Nephron progenitor cell (in vitro differentiated cells): ENCODE data around the gene ALDH3B1.

Experiments
- DNase-seq: peaks from one replicate; pipeline ENCODE4 v3.0.0; 2021
- H3K27ac Mint-ChIP-seq: 2 replicates; pipeline ENCODE4 v1.8.0; 2021; ENCODE audit warnings: mild to moderate bottlenecking, moderate library complexity, mixed read lengths
- H3K27me3 Mint-ChIP-seq: 2 replicates; pipeline ENCODE4 v1.8.0; 2021; ENCODE audit warnings: mild to moderate bottlenecking, low read depth, mixed read lengths; ENCODE audit not compliant: poor library complexity
- H3K36me3 Mint-ChIP-seq: 2 replicates; pipeline ENCODE4 v1.8.0; 2021; ENCODE audit warnings: low read depth, mixed read lengths
- H3K4me1 Mint-ChIP-seq: 2 replicates; pipeline ENCODE4 v1.8.0; 2021; ENCODE audit warnings: mixed read lengths
- H3K4me3 Mint-ChIP-seq: 2 replicates; pipeline ENCODE4 v1.8.0; 2021; ENCODE audit warnings: mild to moderate bottlenecking, moderate library complexity, mixed read lengths
- H3K9me3 Mint-ChIP-seq: 2 replicates; pipeline ENCODE4 v1.8.0; 2021; ENCODE audit warnings: mild to moderate bottlenecking, moderate library complexity, mixed read lengths
- TF ChIP-seq, protein P1 (sequence below): fragments of 200-600 bp; sonication (generic); IDR thresholded peaks from 2 replicates; pipeline ENCODE4 v1.5.0; 2021; ENCODE audit warnings: antibody characterized with exemption

The ALDH3B1 gene

GRCh38 chr11:68019486-68019885 is 9.4 kb downstream of the ALDH3B1 start:
- TF ChIP-seq, protein P1, sequence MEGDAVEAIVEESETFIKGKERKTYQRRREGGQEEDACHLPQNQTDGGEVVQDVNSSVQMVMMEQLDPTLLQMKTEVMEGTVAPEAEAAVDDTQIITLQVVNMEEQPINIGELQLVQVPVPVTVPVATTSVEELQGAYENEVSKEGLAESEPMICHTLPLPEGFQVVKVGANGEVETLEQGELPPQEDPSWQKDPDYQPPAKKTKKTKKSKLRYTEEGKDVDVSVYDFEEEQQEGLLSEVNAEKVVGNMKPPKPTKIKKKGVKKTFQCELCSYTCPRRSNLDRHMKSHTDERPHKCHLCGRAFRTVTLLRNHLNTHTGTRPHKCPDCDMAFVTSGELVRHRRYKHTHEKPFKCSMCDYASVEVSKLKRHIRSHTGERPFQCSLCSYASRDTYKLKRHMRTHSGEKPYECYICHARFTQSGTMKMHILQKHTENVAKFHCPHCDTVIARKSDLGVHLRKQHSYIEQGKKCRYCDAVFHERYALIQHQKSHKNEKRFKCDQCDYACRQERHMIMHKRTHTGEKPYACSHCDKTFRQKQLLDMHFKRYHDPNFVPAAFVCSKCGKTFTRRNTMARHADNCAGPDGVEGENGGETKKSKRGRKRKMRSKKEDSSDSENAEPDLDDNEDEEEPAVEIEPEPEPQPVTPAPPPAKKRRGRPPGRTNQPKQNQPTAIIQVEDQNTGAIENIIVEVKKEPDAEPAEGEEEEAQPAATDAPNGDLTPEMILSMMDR = no peak
- Mint-ChIP-seq H3K27me3 (peaks cover 4% of the 10 kb centered on the region), H3K9me3 (peaks cover 7% of the 10 kb centered on the region), H3K27ac (peak overlapping the region; percentile 54), H3K4me3 (no peak overlapping the region), H3K36me3 (peaks cover 8% of the 10 kb centered on the region), H3K4me1 (peaks cover 30% of the 10 kb centered on the region)
- no peak for DNase-seq

DNA sequence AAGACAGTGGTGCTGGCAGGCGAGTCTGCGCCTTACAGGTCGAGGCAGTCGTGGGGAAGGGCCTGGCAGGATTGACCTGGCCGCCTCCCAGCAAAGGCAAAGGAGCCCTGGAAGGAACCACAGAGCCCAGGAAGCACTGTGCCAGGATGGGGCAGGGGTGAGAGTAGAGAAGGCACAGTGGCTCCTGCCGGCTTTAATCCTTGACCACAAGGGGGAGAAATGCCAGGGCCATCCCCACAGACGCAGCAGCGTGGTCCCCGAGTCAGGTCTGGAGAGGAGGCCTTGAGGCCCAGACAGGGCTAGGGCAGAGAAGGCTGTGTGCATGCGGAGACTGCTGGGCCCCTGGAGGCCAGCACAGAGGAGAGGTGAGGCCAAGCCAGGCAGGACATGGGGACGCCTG is 10.4 kb downstream of the ALDH3B1 start:
- Mint-ChIP-seq H3K4me1 (peaks cover 30% of the 10 kb centered on the region), H3K36me3 (peaks cover 19% of the 10 kb centered on the region), H3K27ac (no peak overlapping the region), H3K27me3 (peaks cover 4% of the 10 kb centered on the region), H3K9me3 (peaks cover 16% of the 10 kb centered on the region), H3K4me3 (peak overlapping the region; percentile 21)
- TF ChIP-seq, protein P1 = peak; percentile 29
- DNase-seq = no peak

DNA sequence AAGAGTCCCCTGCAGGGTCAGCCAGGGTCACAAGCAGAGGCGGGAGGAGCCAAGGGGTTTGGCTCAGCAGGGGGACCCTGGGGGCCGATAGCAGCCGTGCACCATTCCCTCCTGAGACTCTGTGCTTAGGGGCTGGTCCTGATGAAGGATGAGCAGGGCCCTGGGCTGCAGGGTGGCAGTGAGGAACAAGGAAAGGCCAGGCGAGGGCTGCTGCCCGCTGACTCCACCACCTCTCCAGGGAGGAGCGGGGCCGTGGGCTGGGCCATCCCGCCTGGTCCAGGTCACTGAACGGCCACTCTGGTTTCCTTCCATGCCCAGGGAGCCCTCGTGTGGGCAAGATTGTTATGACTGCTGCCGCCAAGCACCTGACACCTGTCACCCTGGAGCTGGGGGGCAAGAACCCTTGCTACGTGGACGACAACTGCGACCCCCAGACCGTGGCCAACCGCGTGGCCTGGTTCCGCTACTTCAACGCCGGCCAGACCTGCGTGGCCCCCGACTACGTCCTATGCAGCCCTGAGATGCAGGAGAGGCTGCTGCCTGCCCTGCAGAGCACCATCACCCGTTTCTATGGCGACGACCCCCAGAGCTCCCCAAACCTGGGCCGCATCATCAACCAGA is 11.2 kb downstream of the ALDH3B1 start:
- Mint-ChIP-seq H3K9me3 (peaks cover 18% of the 10 kb centered on the region), H3K36me3 (peaks cover 26% of the 10 kb centered on the region), H3K27me3 (peaks cover 4% of the 10 kb centered on the region), H3K4me1 (peaks cover 30% of the 10 kb centered on the region), H3K4me3 (no peak overlapping the region), H3K27ac (no peak overlapping the region)
- no peak for DNase-seq
- TF ChIP-seq, protein P1 = peak; percentile 16

DNA sequence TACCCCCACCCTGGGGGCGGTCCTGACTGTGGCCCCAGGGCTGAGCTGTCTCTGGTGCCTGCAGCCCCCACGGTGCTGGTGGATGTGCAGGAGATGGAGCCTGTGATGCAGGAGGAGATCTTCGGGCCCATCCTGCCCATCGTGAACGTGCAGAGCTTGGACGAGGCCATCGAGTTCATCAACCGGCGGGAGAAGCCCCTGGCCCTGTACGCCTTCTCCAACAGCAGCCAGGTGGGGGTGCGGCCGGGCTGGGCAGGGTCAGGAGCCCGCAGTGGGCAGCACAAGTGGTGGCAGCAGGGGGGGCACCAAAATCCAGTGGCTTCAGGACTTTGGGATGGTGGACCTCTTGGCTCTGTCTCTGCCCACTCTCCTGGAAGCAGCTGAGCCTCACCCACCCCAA is 12.4 kb downstream of the ALDH3B1 start:
- Mint-ChIP-seq H3K4me3 (no peak overlapping the region), H3K9me3 (peaks cover 18% of the 10 kb centered on the region), H3K27ac (no peak overlapping the region), H3K36me3 (peaks cover 28% of the 10 kb centered on the region), H3K4me1 (peaks cover 23% of the 10 kb centered on the region), H3K27me3 (peaks cover 4% of the 10 kb centered on the region)
- no peak for DNase-seq
- TF ChIP-seq, protein P1 = no peak

DNA sequence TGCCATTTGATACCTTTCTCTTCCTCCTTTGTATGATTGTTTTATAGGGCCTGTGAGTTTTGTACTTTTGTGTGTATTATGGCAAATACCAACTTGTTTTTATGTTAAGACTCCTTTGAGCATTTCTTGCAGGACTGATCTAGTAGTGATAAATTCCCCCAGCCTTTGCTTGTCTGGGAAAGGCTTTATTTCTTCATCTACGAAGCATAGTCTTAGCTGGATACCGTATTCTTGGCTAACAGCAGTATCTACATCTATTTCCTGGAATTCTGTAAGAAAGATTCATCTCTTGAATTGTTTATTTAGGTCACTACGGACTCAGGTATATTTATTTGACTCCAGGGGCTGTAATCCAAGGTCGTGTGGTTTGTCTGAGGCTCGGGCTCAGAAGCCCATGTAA is 14.4 kb downstream of the ALDH3B1 start:
- Mint-ChIP-seq H3K4me1 (peaks cover 26% of the 10 kb centered on the region), H3K27me3 (peaks cover 6% of the 10 kb centered on the region), H3K36me3 (peaks cover 37% of the 10 kb centered on the region), H3K27ac (no peak overlapping the region), H3K4me3 (no peak overlapping the region), H3K9me3 (peaks cover 18% of the 10 kb centered on the region)
- DNase-seq = no peak
- TF ChIP-seq, protein P1 = no peak

DNA sequence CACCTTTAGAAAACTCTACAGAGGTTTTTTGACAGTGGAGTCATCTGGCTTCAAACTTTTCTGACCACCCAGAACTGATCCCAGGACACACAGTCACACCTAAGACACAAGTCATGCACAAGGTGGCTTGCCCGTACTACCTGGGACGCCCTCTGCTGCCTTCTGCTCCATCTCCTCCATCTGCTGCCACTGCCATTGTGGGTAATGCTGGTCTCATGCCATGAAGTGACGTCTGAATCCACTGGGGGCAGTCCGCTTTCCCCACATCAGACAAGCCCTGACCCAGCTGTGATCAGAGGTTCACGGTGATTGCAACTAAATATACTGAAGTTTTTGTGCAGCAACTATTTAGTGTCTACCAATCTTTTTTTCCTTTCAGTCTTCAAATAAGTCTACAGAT is 14.9 kb downstream of the ALDH3B1 start:
- Mint-ChIP-seq H3K27ac (no peak overlapping the region), H3K27me3 (peaks cover 6% of the 10 kb centered on the region), H3K36me3 (peaks cover 38% of the 10 kb centered on the region), H3K4me1 (peaks cover 31% of the 10 kb centered on the region), H3K9me3 (peaks cover 18% of the 10 kb centered on the region), H3K4me3 (no peak overlapping the region)
- no peak for DNase-seq
- TF ChIP-seq, protein P1 = no peak
